ENCODE measurements around the gene EPHA2.
"Not testable (repeated sequence)": the region's sequence is repeated elsewhere in the genome, so short reads cannot be mapped to it uniquely, and the experiment has no call there.

Gene EPHA2

GRCh38 chr1:16174886-16175598, 19.2 kb upstream of the EPHA2 start:
- H3K27ac ChIP-seq (ENCODE audit: low read length): no peak overlapping the region
- no peaks in the 10 kb centered on the region for H3K36me3 ChIP-seq (ENCODE audit: control insufficient read depth, insufficient read depth, low read length)
- DNase-seq (ENCODE audit: low read depth, low spot score): no peak
- no peak overlapping the region for H3K4me3 ChIP-seq (ENCODE audit: low read length)
- WGBS (ENCODE audit: insufficient coverage, insufficient read length): no CpG with 5 or more reads among the region's 22 CpGs
- no peaks in the 10 kb centered on the region for H3K27me3 ChIP-seq (ENCODE audit: control insufficient read depth, insufficient read depth, low read length)
- H3K9me3 ChIP-seq (ENCODE audit: control insufficient read depth, insufficient read depth, low read length): no peaks in the 10 kb centered on the region
- H3K4me1 ChIP-seq (ENCODE audit: control insufficient read depth, insufficient read depth, low read length): peaks cover 2% of the 10 kb centered on the region; the same call in 1 of the 2 replicates

- DNase-seq (ENCODE audit: low read depth, low spot score): no peak
- WGBS (ENCODE audit: insufficient coverage, insufficient read length): no CpG with 5 or more reads among the region's 9 CpGs
These were observed 18.5 kb upstream of the EPHA2 start for GRCh38 chr1:16174261-16174868.

GRCh38 chr1:16173447-16174260, 17.8 kb upstream of the EPHA2 start:
- Histone ChIP-seq H3K4me3 (ENCODE audit: low read length) (no peak overlapping the region), H3K36me3 (ENCODE audit: control insufficient read depth, insufficient read depth, low read length) (no peaks in the 10 kb centered on the region), H3K27me3 (ENCODE audit: control insufficient read depth, insufficient read depth, low read length) (no peaks in the 10 kb centered on the region), H3K4me1 (ENCODE audit: control insufficient read depth, insufficient read depth, low read length) (peaks cover 4% of the 10 kb centered on the region; the same call in 1 of the 2 replicates), H3K9me3 (ENCODE audit: control insufficient read depth, insufficient read depth, low read length) (no peaks in the 10 kb centered on the region), H3K27ac (ENCODE audit: low read length) (no peak overlapping the region)
- no CpG with 5 or more reads among the region's 12 CpGs for WGBS (ENCODE audit: insufficient coverage, insufficient read length)
- DNase-seq (ENCODE audit: low read depth, low spot score): no peak

More at GRCh38 chr1:16174261-16174868, 18.5 kb upstream of the EPHA2 start:
- H3K27me3 ChIP-seq (ENCODE audit: control insufficient read depth, insufficient read depth, low read length): no peaks in the 10 kb centered on the region
- no peak overlapping the region for H3K4me3 ChIP-seq (ENCODE audit: low read length)
- H3K27ac ChIP-seq (ENCODE audit: low read length): no peak overlapping the region
- no peaks in the 10 kb centered on the region for H3K9me3 ChIP-seq (ENCODE audit: control insufficient read depth, insufficient read depth, low read length)
- peaks cover 2% of the 10 kb centered on the region; the same call in 1 of the 2 replicates for H3K4me1 ChIP-seq (ENCODE audit: control insufficient read depth, insufficient read depth, low read length)
- H3K36me3 ChIP-seq (ENCODE audit: control insufficient read depth, insufficient read depth, low read length): no peaks in the 10 kb centered on the region

GRCh38 chr1:16172964-16173446, 17.1 kb upstream of the EPHA2 start:
- DNase-seq (ENCODE audit: low read depth, low spot score): no peak
- no peaks in the 10 kb centered on the region for H3K36me3 ChIP-seq (ENCODE audit: control insufficient read depth, insufficient read depth, low read length)

GRCh38 chr1:16172218-16172830, 16.5 kb upstream of the EPHA2 start:
- no CpG with 5 or more reads among the region's 15 CpGs for WGBS (ENCODE audit: insufficient coverage, insufficient read length)
- Histone ChIP-seq H3K4me1 (ENCODE audit: control insufficient read depth, insufficient read depth, low read length) (peaks cover 5% of the 10 kb centered on the region; the same call in 1 of the 2 replicates), H3K27ac (ENCODE audit: low read length) (no peak overlapping the region)

More at GRCh38 chr1:16172964-16173446, 17.1 kb upstream of the EPHA2 start:
- Histone ChIP-seq H3K27ac (ENCODE audit: low read length) (no peak overlapping the region), H3K9me3 (ENCODE audit: control insufficient read depth, insufficient read depth, low read length) (no peaks in the 10 kb centered on the region), H3K4me1 (ENCODE audit: control insufficient read depth, insufficient read depth, low read length) (peaks cover 5% of the 10 kb centered on the region; the same call in 1 of the 2 replicates), H3K4me3 (ENCODE audit: low read length) (no peak overlapping the region), H3K27me3 (ENCODE audit: control insufficient read depth, insufficient read depth, low read length) (no peaks in the 10 kb centered on the region)
- no CpG with 5 or more reads among the region's 14 CpGs for WGBS (ENCODE audit: insufficient coverage, insufficient read length)

GRCh38 chr1:16171314-16172151, 15.7 kb upstream of the EPHA2 start:
- H3K27ac ChIP-seq (ENCODE audit: low read length): no peak overlapping the region
- no peak overlapping the region for H3K4me3 ChIP-seq (ENCODE audit: low read length)
- WGBS (ENCODE audit: insufficient coverage, insufficient read length): no CpG with 5 or more reads among the region's 19 CpGs
- H3K27me3 ChIP-seq (ENCODE audit: control insufficient read depth, insufficient read depth, low read length): no peaks in the 10 kb centered on the region
- no peaks in the 10 kb centered on the region for H3K36me3 ChIP-seq (ENCODE audit: control insufficient read depth, insufficient read depth, low read length)
- DNase-seq (ENCODE audit: low read depth, low spot score): no peak
- no peaks in the 10 kb centered on the region for H3K9me3 ChIP-seq (ENCODE audit: control insufficient read depth, insufficient read depth, low read length)
- peaks cover 5% of the 10 kb centered on the region; the same call in 1 of the 2 replicates for H3K4me1 ChIP-seq (ENCODE audit: control insufficient read depth, insufficient read depth, low read length)

More at GRCh38 chr1:16172218-16172830, 16.5 kb upstream of the EPHA2 start:
- Histone ChIP-seq H3K27me3 (ENCODE audit: control insufficient read depth, insufficient read depth, low read length) (no peaks in the 10 kb centered on the region), H3K9me3 (ENCODE audit: control insufficient read depth, insufficient read depth, low read length) (no peaks in the 10 kb centered on the region), H3K36me3 (ENCODE audit: control insufficient read depth, insufficient read depth, low read length) (no peaks in the 10 kb centered on the region), H3K4me3 (ENCODE audit: low read length) (no peak overlapping the region)
- DNase-seq (ENCODE audit: low read depth, low spot score): no peak

GRCh38 chr1:16170283-16170673, 14.4 kb upstream of the EPHA2 start:
- Histone ChIP-seq H3K4me3 (ENCODE audit: low read length) (no peak overlapping the region), H3K4me1 (ENCODE audit: control insufficient read depth, insufficient read depth, low read length) (peaks cover 7% of the 10 kb centered on the region), H3K27me3 (ENCODE audit: control insufficient read depth, insufficient read depth, low read length) (no peaks in the 10 kb centered on the region), H3K27ac (ENCODE audit: low read length) (no peak overlapping the region), H3K36me3 (ENCODE audit: control insufficient read depth, insufficient read depth, low read length) (no peaks in the 10 kb centered on the region), H3K9me3 (ENCODE audit: control insufficient read depth, insufficient read depth, low read length) (no peaks in the 10 kb centered on the region)
- no peak for DNase-seq (ENCODE audit: low read depth, low spot score)
- WGBS (ENCODE audit: insufficient coverage, insufficient read length): no CpG with 5 or more reads among the region's 3 CpGs

- H3K4me1 ChIP-seq (ENCODE audit: control insufficient read depth, insufficient read depth, low read length): peaks cover 10% of the 10 kb centered on the region
- H3K9me3 ChIP-seq (ENCODE audit: control insufficient read depth, insufficient read depth, low read length): no peaks in the 10 kb centered on the region
- no peaks in the 10 kb centered on the region for H3K27me3 ChIP-seq (ENCODE audit: control insufficient read depth, insufficient read depth, low read length)
- H3K4me3 ChIP-seq (ENCODE audit: low read length): no peak overlapping the region
- no peak overlapping the region for H3K27ac ChIP-seq (ENCODE audit: low read length)
- WGBS (ENCODE audit: insufficient coverage, insufficient read length): no CpG with 5 or more reads among the region's 13 CpGs
- no peaks in the 10 kb centered on the region for H3K36me3 ChIP-seq (ENCODE audit: control insufficient read depth, insufficient read depth, low read length)
- DNase-seq (ENCODE audit: low read depth, low spot score): no peak
These were observed 12.9 kb upstream of the EPHA2 start for GRCh38 chr1:16168622-16169360.

GRCh38 chr1:16168144-16168495, 12.3 kb upstream of the EPHA2 start:
- WGBS (ENCODE audit: insufficient coverage, insufficient read length): no CpG with 5 or more reads among the region's 10 CpGs
- H3K36me3 ChIP-seq (ENCODE audit: control insufficient read depth, insufficient read depth, low read length); H3K4me1 ChIP-seq (ENCODE audit: control insufficient read depth, insufficient read depth, low read length); H3K4me3 ChIP-seq (ENCODE audit: low read length); DNase-seq (ENCODE audit: low read depth, low spot score); H3K27me3 ChIP-seq (ENCODE audit: control insufficient read depth, insufficient read depth, low read length); H3K9me3 ChIP-seq (ENCODE audit: control insufficient read depth, insufficient read depth, low read length); H3K27ac ChIP-seq (ENCODE audit: low read length): not testable (repeated sequence)
